Measurements from ENCODE around the gene FREM1.

FREM1 gene

DNA sequence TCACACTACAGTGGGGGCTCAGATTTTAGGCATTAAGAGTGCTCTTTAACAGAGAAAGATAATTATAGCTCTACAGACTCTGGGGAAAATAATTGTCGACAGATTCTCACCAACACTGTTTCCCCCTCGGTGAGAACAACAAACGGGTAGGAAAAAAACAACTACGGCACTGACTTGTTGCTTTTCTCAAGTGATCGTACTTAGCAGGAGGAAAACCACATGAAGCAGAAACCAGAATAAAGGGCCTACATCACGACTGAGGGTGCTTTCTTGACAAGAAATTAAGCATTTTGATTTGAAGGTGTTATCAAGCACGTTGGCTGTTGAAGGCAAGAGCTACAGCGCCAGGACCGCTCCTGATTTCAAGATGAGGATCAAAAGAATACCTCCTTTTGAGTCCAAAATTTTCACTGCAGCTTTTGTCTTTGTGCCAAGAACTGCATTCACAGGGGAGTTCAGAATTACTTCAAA, 160.5 kb downstream of the FREM1 start:
- DNase-seq: no peak

DNA sequence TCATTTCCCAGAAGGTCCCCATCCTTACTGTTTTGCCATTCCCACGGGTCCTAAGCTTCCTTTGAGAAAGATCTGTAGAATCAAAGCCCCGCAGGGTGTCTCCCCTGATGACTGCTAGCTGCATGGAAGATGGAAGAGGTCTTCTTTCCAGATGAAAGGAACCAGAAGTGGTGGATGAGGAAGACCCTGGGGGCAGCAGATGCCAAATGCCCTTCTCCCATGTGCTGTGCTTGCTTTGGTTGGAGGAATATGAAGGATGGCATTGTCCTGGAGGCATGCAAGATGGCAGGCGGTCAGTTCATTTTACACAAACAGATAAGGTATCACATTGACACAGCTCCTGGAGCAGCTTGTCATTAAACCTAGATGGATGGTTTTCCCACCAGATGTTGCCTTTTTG, 161.9 kb downstream of the FREM1 start:
- DNase-seq: no peak

DNA sequence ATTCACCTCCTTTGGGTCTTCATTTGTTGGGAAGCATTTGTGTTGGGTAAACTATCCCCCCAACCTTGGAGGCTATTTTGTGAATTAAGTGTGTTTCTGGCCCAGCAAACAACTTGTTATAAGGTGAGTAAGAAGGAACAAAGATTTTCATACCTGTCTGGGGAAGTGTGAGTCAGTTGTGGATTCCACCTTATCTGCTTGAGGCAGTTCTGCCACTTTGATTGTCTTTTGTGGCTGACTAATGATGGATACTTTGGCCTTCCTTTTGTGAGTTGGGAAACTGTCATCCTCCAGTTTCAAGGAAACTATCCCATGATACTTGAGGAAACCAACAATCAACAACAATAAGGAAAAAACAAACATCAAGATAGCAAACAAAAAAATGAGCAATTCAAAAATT, 163.1 kb downstream of the FREM1 start:
- no peak for DNase-seq

DNA sequence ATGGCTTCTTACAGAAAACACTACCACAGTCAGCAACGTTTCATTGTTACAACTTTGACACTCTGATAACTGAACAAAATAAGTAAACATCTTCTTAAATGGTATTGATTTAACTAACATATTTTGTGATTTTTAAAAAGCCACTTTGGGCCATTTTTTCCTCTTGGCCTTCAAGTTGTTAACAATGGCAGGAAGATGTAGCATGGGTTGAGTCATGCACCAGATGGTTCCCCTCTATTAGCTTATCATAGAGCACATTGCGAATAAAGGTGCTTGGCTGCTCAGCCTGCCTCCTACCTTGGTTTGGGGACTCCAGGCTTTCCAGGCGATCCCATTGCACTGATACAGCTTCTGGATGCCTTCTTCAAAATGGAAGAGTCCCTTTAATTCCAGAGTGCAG, 163.6 kb downstream of the FREM1 start:
- DNase-seq: no peak

DNA sequence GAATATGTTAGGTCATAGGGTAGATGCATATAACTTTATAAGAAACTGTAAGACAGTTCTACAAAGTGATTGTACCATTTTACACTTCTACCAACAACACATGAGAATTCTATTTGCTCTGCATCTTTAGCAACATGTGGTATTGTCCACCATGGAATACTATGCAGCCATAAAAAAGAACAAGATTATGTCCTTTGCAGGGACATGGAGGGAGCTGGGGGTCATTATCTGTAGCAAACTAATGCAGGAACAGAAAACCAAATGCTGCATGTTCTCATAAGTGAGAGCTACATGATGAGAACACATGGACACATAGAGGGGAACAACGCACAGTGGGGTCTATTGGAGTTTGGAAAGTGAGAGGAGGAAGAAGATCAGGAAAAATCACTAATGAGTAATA, 165.5 kb downstream of the FREM1 start:
- no peak for DNase-seq

DNA sequence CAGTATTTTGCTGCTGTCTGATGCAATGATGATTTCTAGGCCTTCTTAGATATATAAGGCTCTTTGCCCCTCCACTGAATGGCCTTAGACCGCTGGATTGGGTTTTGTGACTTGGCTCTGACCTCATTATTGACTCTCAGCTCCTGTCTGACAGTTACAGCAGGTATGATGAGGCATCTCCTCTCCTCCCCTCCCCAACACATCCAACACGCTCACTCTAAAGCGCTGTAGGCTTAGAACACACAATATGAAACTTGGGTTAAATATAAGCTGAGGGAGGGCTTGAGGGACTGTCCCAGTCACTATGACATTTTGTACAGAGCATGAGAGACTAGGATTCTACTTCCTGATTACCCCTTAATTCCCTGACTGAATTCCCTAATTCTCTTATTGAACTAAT, 168.9 kb downstream of the FREM1 start:
- no peak for DNase-seq

DNA sequence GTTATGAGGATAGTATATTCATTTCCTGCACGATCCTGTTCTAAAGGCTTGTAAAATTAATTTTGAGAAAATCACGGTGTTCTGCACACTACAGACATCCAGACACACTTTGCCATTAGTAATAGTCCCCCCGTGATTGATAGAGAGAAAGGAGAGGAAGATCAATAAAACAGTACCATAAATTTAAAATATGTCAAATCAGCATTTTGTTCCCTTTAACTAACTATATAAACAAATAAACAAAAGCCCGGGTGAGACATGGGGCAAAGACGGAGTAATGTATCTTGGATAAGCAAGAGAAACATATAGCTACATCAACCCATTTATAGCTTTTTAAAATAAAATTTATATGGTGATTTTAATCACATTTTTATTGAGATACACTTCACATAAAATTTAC, 177.1 kb downstream of the FREM1 start:
- DNase-seq: no peak

DNA sequence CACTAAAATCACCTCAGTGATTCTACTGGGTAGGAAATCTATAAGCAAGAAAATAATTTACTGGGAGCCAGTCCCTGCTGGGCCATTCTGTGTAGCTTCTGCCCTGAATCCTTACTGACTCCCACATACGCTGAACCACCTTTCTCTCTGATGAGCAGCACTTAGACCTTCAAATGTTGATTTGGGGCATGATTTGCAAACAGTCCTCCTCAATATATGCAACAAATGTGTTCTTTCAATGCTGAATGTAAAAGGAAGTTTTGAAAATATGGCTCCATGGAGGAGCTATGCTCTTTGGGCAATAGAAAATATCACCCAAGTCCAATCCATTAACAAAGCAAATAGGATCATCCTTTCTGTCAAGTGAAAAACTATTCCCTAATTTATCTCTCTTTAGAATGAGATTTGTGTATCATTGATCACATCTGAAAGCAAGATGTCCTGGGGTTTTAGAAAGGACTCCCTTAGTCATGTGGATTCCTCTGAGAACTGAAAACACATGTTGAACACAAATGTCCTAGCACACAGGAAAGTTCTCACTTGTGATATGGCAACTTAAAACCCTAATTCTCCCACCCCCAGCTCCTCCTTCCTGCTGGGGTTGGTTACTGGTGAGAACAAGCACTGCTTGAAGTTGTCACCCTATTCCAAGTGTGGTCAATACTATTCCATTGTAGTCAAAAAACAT, 178.8 kb downstream of the FREM1 start:
- DNase-seq: no peak

DNA sequence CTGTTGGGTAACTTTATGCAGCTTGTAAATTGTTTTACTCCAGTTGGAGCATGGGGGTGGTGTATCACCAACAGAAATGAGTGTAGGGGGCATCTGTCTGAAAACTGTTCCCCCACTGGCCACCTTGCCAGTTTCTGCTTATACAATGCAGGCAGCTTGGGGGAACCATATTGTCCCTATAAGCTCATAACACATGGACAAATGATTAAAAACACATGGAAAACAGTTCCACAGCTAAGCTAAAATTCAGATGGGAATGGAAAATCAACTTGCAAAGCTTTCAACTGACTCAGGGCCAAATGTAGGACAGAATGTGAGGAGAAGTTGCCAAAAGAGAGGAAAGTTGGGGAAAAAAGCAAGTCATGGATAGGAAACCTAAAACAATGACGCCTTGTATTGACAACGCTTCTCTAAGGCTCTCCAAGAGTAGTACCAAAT, 179.7 kb downstream of the FREM1 start:
- DNase-seq: no peak

DNA sequence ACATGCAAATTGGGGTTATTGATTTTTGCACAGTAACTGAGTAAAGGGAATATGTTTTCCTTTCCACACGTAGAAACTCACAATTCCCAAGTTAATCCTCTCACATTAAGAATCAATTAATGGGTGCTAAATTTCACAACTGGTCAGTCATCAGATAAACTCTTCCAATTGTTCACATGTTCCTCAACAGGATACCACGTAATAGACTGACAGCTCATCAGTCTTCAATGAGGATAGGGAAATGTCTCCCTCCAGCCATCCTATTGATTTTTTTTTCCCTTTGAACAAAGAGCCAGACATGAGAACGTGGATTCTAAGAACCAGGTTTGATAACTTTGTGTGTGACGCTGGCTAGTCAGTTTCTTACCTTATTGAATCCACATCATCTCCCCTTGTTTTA, 186.9 kb downstream of the FREM1 start:
- DNase-seq: no peak

DNA sequence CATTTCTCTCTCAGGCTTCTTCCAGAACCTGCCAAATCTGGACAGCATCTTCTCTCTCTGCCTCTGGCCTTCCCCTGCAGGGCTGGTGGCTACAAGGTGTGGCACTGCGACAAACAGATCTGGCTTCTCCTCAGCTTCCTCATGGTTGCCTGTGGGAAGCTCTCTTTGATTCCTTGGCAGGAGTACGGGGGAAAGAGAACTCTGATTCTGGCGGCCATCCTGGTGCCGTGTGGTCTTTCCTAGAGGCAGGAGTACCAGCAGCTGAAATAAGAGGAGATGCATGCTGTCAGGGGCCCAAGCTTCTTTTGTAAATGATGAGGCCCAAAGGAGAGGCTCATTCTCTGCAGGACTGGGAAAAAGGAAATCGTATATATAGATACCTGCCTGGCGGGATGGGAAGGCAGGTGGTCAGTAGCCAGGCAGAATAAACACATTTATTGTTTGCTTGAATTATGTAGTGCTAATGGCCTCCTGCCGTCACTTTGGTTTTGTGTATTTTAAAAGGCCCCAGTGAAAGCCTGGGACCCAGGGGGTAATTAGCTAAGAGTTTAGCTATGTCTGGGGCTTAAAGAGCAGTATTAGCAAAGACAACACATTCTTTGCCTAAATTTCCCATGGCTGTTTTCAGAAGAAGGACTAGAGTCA, 187.7 kb downstream of the FREM1 start, which contains the start of gene CER1:
Gene CER1 (minus strand): TSS at position 343 of the 645 bp plus-strand sequence. CDS start 61 bp downstream, at position 282.
- no peak for DNase-seq

DNA sequence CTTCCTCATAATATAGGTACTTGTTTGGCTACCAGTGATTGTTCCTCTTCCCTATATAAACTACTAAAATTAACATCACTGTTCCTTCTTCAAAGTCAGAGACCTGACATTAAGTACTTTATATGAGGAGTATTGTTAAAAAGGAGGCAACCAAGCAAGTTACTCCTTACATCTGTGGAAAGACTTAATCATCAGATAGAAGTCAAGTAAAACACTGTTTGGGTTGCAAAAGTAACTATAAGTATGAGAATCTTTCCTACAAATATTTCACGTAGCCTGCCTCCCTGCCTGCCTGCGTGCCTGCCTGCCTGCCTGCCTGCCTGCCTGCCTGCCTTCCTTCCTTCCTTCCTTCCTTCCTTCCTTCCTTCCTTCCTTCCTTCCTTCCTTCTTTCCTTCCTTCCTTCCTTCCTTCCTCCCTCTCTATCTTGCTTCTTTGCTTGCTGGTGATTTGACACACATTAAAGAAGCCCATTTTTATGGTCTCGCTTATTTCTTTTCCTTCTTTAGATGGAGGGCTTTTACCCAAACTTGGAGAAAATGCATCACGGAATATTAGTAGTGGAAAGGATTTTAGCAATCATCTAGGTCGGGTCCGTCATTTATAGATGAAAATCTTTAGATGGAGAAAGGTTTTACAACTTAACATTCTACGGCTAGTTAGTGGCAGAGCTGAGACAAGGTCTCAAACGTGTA, 190.9 kb downstream of the FREM1 start:
- DNase-seq: no peak

DNA sequence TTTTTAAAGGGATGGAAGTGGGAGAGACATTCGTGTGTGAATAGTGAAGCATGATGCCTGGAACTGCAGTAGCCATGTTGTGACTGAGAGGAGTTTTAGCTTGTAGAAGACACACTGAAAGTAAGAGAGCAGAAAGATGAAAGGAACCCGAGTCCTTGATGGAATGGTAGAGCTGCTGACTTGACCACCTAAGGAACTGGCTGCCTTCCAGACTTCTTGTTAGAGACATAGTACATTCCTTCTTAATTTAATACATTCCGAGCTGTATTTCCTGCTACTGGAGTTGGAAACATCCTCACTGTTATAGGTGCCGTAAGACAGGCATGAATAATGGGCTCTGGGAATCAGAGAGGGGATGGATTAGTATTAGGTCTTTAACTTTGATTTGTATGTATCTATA, 195.1 kb downstream of the FREM1 start:
- no peak for DNase-seq

DNA sequence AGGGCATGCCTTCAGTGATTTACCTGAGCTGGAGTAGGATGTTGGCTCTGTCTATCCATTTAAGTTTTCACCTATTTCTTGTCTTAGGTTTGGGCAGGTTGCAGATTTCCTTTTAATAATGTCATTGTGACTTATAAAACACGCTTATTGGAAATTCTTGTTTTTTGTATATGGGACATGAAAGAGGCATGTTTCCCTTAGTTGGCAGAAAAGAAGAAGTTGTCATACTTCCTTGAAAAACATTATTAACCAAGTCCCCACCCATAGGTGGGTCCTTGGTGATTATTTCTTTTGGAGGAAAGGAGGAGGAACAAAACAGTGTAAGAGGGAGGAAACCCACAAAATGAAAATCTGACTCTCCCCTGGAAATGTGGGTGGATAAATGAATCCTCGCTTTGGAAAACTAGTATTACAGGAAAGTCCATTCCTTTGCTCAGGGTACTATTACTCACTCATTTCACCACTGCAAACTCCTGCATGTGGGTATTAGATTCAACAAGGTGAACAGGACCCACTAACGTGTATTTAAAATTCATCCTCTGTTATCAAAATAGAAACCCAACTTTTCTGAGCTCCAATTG, 197.0 kb downstream of the FREM1 start:
- no peak for DNase-seq

DNA sequence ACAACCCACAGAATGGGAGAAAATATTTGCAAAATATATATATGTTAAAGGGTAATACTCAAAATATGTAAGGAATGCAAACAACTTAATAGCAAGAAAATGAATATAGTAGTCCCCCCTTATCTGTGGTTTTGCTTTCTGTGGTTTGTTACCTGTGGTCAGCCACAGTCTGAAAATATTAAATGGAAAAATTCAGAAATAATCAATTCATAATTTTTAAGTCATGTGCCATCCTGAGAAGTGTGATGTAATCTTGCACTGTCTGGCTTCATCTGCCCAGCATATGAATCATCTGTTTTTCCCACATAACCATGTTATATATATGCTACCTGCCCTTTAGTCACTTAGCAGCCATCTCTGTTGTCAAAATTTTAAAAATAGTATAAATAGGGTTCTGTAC, 199.4 kb downstream of the FREM1 start:
- DNase-seq: no peak

DNA sequence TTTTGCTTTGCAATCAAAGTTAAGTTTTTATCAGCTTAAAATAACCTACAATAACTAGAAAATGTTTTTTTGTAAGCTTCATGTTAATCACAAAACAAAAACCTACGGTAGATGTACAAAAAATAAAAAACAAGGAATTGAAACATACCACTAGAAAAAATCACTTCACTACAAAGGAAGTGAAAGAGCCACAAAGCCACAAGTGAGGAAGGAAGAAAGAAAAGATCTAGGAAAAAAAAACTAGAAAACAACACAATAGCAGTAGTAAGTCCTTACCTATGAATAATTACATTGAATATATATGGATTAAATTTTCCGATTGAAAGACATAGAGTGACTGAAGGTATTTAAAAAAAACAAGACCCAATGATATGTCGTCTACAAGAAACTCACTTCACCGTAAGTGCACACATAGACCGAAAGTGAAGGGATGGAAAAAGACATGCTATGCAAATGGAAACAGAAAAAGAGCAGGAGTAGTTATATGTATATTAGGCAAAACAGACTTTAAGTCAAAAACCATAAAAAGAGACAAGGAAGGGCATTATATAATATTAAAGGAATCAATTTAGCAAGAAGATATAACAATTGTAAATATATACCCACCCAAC, 203.6 kb downstream of the FREM1 start:
- DNase-seq: no peak

DNA sequence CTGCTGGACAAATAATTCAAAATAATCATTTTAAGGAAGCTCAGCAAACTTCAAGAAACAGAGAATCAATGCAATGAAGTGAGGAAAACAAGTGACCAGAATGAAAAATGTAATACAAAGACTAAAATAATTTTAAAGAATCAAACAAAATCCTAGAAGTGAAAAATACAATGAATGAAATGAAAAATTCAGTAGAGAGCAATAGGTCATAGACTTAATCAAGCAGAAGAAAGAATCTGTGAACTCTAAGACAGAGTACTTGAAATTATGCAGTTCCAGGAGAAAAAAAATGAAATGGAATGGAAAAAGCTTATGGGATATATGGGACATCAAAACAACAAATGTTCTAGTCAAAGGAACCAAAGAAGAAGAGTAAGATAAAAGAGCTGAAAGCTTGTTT, 205.1 kb downstream of the FREM1 start:
- no peak for DNase-seq

DNA sequence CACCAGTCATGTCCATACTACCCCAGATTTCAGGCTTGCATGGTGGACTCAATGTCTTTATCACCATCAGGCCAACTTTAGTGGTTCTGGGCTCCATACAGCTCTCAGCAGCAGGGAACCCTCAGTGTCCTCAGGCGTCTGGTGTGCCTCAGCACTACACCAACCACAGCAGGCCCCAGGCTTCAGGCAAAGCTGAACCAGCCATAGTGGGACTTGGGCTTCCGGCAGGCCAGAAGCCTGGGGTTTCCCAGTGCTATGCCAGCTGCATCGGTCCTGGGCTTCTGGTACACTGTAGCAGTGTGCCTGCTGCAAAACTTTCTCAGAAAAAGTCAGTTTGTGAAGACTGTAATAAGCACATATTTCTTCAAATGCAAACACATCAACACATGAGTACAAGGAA, 205.9 kb downstream of the FREM1 start:
- no peak for DNase-seq

DNA sequence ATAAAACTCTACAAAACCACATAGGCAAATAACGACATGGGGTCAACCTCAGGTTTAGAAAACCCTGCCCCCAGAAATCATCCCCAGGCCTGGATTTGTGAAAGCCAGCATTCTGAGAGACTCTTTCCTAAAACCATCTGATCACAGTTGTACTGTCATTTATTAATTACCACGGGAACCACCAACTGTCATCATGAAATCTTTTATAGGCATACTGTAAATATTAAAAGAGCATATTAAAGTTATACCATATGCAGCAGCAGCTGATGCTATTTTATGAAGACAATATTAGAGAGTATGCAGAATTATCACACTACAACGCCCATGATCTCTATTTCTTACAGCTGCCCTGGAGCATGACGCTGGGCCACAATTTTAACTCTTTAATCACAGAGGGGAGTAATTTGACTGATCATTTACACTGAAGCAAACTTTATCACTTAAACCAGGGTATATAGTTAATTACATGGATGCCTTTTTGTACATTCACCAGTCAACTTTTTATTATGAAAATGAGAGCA, 208.0 kb downstream of the FREM1 start:
- DNase-seq: no peak

DNA sequence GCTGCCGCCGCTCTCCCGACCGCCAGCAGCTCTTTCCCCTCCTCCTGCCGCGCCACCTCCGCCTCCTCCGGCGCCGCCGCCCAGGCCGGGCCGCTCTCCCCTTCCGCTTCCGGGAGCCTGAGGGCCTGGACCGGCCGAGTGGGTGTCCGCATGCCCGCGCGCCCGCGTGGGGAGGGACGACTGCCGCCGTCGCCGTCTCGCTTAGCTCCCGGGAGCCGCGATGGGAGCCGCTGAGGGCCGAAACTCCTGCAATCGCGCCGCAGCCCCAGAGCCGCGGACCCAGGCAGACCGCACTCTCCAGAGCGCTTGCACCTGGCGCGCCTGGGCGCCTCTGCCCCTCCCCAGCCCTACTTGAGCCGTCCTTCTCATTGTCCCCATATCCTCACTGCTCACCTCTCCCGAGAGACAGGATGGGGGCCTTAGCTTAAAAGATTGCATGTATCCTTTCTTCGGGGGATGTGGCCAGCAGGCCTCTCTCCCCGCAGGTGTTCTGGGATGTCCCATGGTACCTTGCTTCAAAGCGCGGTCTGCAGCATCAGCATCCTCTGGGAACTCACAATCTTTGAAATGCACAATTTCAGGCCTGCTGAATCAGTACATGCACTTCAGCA, 216.9 kb downstream of the FREM1 start, which contains the start of gene ZDHHC21:
Gene ZDHHC21 (minus strand): TSS at position 182 of the 611 bp plus-strand sequence. CDS start 19,092 bp downstream, outside the sequence.
- peak; percentile 40 for DNase-seq

DNA sequence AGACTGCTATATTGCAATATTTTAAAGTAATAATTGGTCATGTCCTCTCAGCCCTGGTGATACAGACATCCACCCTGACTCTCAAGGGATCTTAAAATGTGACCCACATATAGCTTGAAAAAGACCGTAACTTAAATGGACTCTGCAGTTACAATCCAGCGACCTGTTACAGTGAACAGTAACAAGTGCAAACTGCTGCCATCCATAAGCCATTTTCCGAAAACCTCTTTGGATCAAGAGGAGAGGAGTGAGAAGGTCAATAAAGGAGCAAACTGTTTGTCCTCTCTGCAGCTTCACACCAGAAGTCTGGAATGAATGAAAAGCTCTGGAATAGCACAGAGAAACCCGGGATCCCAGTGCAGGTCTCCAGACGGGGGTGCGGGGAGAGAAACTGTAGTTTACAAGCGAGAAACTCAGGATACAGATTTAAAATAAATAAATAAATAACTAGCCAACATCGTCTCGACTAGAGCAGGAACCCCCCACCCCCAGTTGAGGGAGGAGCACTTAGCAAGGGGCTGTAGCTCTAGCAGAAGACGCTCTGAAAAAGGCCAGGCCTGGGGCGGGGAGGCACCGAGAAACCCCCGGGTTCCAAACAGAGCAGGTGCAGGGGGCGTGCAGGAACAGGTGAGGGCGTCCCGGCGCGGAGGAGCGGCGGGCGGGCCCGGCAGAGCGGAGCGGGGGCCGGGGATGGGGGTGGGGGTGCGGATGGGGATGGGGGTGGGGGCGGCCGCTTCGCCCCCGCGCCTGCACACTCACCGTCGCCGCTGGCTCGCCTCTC, 217.6 kb downstream of the FREM1 start:
- no peak for DNase-seq
